Right atrium auricular region (tissue), 2 donors: ENCODE results near the gene KCNIP4. TPM values are rescaled to one million over a fixed set of nuclear protein-coding genes. Genes with fewer than 3 reads are reported as not detected.

Experiments used
- DNase-seq: peaks from one replicate; pipeline ENCODE4 v3.0.0-alpha.2; 2019; ENCODE audit warnings: low spot score
- H3K27ac ChIP-seq, 2 donors: fragments of 200-600 bp; sonication (generic); 1 replicate in 1 of 2; 2 replicates in 1 of 2; pipeline ENCODE4 v1.5.1; 2016 to 2019
- H3K27me3 ChIP-seq, 2 donors: fragments of 200-600 bp; sonication (generic); one replicate each; pipeline versions ENCODE4 v1.5.1 to v1.6.0; 2017 to 2019
- H3K36me3 ChIP-seq: fragments of 200-600 bp; sonication (generic); one replicate; pipeline ENCODE4 v1.5.1; 2016
- H3K4me1 ChIP-seq, 2 donors: fragments of 200-600 bp; sonication (generic); one replicate each; pipeline versions ENCODE4 v1.5.1 to v1.6.0; 2017 to 2019
- H3K4me3 ChIP-seq, 2 donors: fragments of 200-600 bp; sonication (generic); 1 replicate in 1 of 2; 2 replicates in 1 of 2; pipeline ENCODE4 v1.5.1; 2017 to 2019; ENCODE audit warnings: mild to moderate bottlenecking in 1 of 2, moderate library complexity in 1 of 2
- H3K9me3 ChIP-seq, 2 donors: fragments of 200-600 bp; sonication (generic); one replicate each; pipeline ENCODE4 v1.5.1; 2019
- CTCF ChIP-seq, 2 donors: fragments of 200-600 bp; sonication (generic); IDR thresholded peaks; one replicate each; pipeline ENCODE4 v1.5.1; 2019; ENCODE audit warnings: antibody characterized with exemption in 2 of 2
- total RNA-seq, 2 donors: library from RNA; depleted of rRNA; stranded (reverse); fragments of >200 nt; gene quantifications; one replicate each; pipeline ENCODE4 v1.1.0, GENCODE V29; 2016

The KCNIP4 gene
- total RNA-seq, 2 donors from 2014 or later, result not detected

DNA sequence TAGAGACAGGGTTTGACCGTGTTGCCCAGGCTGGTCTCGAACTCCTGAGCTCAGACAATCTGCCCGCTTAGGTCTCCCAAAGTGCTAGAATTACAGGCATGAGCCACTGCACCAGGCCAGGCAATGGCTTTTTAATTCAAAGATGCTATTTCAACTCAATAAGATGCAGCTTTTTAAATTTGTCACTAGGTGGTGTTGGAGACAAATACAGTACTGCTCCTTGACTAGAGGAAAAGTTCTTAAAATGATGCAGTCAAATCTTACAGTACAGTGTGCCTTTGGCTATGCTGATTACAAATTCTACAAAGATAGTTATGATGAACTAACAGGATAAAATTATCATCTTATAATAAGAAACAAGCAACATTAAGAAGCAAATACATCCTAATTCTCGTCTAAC, 441.1 kb downstream of the KCNIP4 start:
- no peak for TF ChIP-seq CTCF (IDR thresholded peaks at IDR 0.05)
- Histone ChIP-seq H3K4me1 (no peaks in the 10 kb centered on the region), H3K4me3 (no peak overlapping the region), H3K9me3 (no peaks in the 10 kb centered on the region), H3K27ac (no peak overlapping the region), H3K36me3 (no peaks in the 10 kb centered on the region), H3K27me3 (no peaks in the 10 kb centered on the region)
- no peak for DNase-seq

GRCh38 chr4:21490682-21491081, 457.9 kb downstream of the KCNIP4 start:
- no peaks in the 10 kb centered on the region for H3K36me3 ChIP-seq
- no peak for TF ChIP-seq CTCF (IDR thresholded peaks at IDR 0.05)
- H3K4me3 ChIP-seq, result no peak overlapping the region
- H3K27ac ChIP-seq, result no peak overlapping the region
- no peak for DNase-seq
- H3K4me1 ChIP-seq, result no peaks in the 10 kb centered on the region
- no peaks in the 10 kb centered on the region for H3K9me3 ChIP-seq
- H3K27me3 ChIP-seq, result no peaks in the 10 kb centered on the region

- Histone ChIP-seq H3K9me3 (no peaks in the 10 kb centered on the region), H3K4me1 (no peaks in the 10 kb centered on the region), H3K4me3 (no peak overlapping the region), H3K27ac (no peak overlapping the region), H3K36me3 (no peaks in the 10 kb centered on the region), H3K27me3 (no peaks in the 10 kb centered on the region)
- no peak for DNase-seq
- TF ChIP-seq CTCF (IDR thresholded peaks at IDR 0.05), result no peak
Observed at GRCh38 chr4:21476757-21477156, 471.8 kb downstream of the KCNIP4 start.

DNA sequence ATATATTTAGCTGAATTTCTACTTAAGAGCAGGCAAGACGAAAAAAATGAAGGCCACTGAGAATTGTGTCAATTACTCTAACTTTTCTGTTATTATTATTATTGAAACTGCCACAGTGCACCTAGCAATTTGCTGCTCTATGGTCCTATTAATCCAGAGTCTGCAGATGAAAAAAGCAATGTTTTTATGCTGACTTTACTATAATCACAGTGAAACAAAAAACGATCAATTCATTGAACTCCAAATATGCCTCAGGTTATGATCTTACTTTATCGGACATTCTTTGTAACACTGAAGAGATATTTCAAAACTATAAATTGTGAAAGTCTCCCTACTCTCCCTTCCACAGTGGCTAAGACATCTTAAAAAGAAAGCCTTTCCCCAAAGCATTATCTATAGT, 474.4 kb downstream of the KCNIP4 start:
- H3K4me3 ChIP-seq, result no peak overlapping the region
- no peaks in the 10 kb centered on the region for H3K36me3 ChIP-seq
- no peaks in the 10 kb centered on the region for H3K27me3 ChIP-seq
- no peaks in the 10 kb centered on the region for H3K9me3 ChIP-seq
- H3K27ac ChIP-seq, result no peak overlapping the region
- no peak for DNase-seq
- no peaks in the 10 kb centered on the region for H3K4me1 ChIP-seq
- no peak for TF ChIP-seq CTCF (IDR thresholded peaks at IDR 0.05)

DNA sequence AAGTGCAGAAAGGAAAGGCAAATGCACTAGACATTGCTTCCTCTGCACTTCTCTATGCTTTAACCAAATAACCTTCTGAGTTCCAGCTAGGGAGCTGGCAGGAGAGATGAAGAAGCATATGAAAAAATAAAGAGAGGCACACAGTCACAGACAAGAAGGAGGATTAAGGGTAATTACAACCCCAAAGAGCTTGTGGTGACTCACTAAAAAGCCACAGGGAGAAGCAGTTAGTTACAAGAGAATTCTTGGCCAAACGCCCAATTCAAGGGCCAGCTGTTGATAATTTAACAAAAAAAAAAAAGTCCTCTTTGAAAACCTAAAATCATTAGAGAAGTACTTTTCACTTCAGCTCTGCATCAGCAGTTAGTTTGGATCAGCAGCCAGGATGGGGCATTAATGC, 478.0 kb downstream of the KCNIP4 start:
- Histone ChIP-seq H3K27ac (no peak overlapping the region), H3K9me3 (no peaks in the 10 kb centered on the region), H3K4me3 (no peak overlapping the region), H3K4me1 (no peaks in the 10 kb centered on the region), H3K36me3 (no peaks in the 10 kb centered on the region), H3K27me3 (no peaks in the 10 kb centered on the region)
- TF ChIP-seq CTCF (IDR thresholded peaks at IDR 0.05), result no peak
- DNase-seq, result no peak

- Histone ChIP-seq H3K27me3 (no peaks in the 10 kb centered on the region), H3K4me3 (no peak overlapping the region), H3K27ac (no peak overlapping the region), H3K9me3 (no peaks in the 10 kb centered on the region), H3K4me1 (no peaks in the 10 kb centered on the region), H3K36me3 (no peaks in the 10 kb centered on the region)
- DNase-seq, result no peak
- TF ChIP-seq CTCF (IDR thresholded peaks at IDR 0.05), result no peak
Observed at GRCh38 chr4:21469438-21470300, 478.9 kb downstream of the KCNIP4 start.
